Keratinocyte (primary cell): Measurements from ENCODE around the gene CD209. TPM values are rescaled to one million over a fixed set of nuclear protein-coding genes. Genes with fewer than 3 reads are reported as not detected.
"Not testable (repeated sequence)": the region's sequence is repeated elsewhere in the genome, so short reads cannot be mapped to it uniquely, and the experiment has no call there.

Experiments used
- DNase-seq: peaks from one replicate; pipeline ENCODE4 v3.0.0-alpha.2; 2011; ENCODE audit warnings: low read depth, missing footprints, low spot score
- FAIRE-seq: peaks from 2 replicates; lab custom pipeline; 2011; peaks lifted over from hg19 to GRCh38; lab: Jason Lieb, UNC
- H2AFZ ChIP-seq: 2 replicates; pipeline ENCODE4 v1.6.0; 2012; ENCODE audit warnings: low read length, control low read depth, inconsistent platforms; ENCODE audit not compliant: control insufficient read depth
- H3K27ac ChIP-seq: 2 replicates; pipeline ENCODE4 v1.5.1; 2011; ENCODE audit warnings: low read length; ENCODE audit not compliant: control insufficient read depth, insufficient read depth
- H3K27me3 ChIP-seq: 3 replicates; pipeline ENCODE4 v1.6.0; 2011; ENCODE audit warnings: low read length; ENCODE audit not compliant: control insufficient read depth, insufficient read depth; ENCODE audit errors: extremely low read depth
- H3K36me3 ChIP-seq, 2 experiments: 2 replicates in 1 of 2; 3 replicates in 1 of 2; pipeline ENCODE4 v1.5.1; 2011; ENCODE audit warnings: low read length in 2 of 2, mild to moderate bottlenecking in 1 of 2; ENCODE audit not compliant: control insufficient read depth in 2 of 2, insufficient read depth in 2 of 2; ENCODE audit errors: extremely low read depth in 1 of 2
- H3K4me1 ChIP-seq: 3 replicates; pipeline ENCODE4 v1.5.1; 2011; ENCODE audit warnings: low read length; ENCODE audit not compliant: control insufficient read depth, insufficient read depth; ENCODE audit errors: extremely low read depth
- H3K4me2 ChIP-seq: 3 replicates; pipeline ENCODE4 v1.6.0; 2011; ENCODE audit warnings: low read depth, low read length; ENCODE audit not compliant: control insufficient read depth, insufficient read depth; ENCODE audit errors: extremely low read depth
- H3K4me3 ChIP-seq, 3 experiments: fragments of 200-600 bp in 1 of 3; sonication (generic) in 1 of 3; 2 replicates in 2 of 3; 3 replicates in 1 of 3; pipeline ENCODE4 v1.5.1; 2011 to 2016; ENCODE audit warnings: low read length in 3 of 3, mild to moderate bottlenecking in 3 of 3, control low read depth in 2 of 3, inconsistent platforms in 1 of 3, low read depth in 1 of 3, mixed read lengths in 1 of 3, mixed run types in 1 of 3, moderate library complexity in 1 of 3; ENCODE audit not compliant: control insufficient read depth in 2 of 3, insufficient read depth in 2 of 3; ENCODE audit errors: extremely low read depth in 1 of 3
- H3K79me2 ChIP-seq: 2 replicates; pipeline ENCODE4 v1.6.0; 2012; ENCODE audit warnings: low read length; ENCODE audit not compliant: control insufficient read depth, insufficient read depth
- H3K9ac ChIP-seq: 3 replicates; pipeline ENCODE4 v1.6.0; 2011; ENCODE audit warnings: low read length; ENCODE audit not compliant: control insufficient read depth, insufficient read depth; ENCODE audit errors: extremely low read depth
- H3K9me1 ChIP-seq: 3 replicates; pipeline ENCODE4 v1.6.0; 2011; ENCODE audit warnings: low read length; ENCODE audit not compliant: control insufficient read depth, insufficient read depth; ENCODE audit errors: extremely low read depth
- H3K9me3 ChIP-seq: 2 replicates; pipeline ENCODE4 v1.5.1; 2012; ENCODE audit warnings: low read depth, low read length; ENCODE audit not compliant: control insufficient read depth
- H4K20me1 ChIP-seq: 3 replicates; pipeline ENCODE4 v1.6.0; 2011; ENCODE audit warnings: low read length; ENCODE audit not compliant: control insufficient read depth, insufficient read depth; ENCODE audit errors: extremely low read depth
- EZH2 ChIP-seq: IDR thresholded peaks from one replicate; pipeline ENCODE4 v1.6.1; 2012; ENCODE audit warnings: inconsistent platforms, mild to moderate bottlenecking, low read length, moderate library complexity
- dilution Hi-C: fragments of 300-500 bp; cut with MboI; formaldehyde crosslinking; loops from one replicate; pipeline ENCODE4 v1.7.0; 2020; ENCODE audit warnings: low sequenced_read_pairs; ENCODE audit not compliant: extremely low pct_ligation_motif_present
- polyA plus RNA-seq, 5 experiments: library from polyadenylated mRNA; depleted of rRNA in 3 of 5; stranded (reverse) in 3 of 5; stranded (forward) in 1 of 5; unstranded in 1 of 5; fragments of >200 nt; gene quantifications; 1 replicate in 1 of 5; 2 replicates in 3 of 5; 3 replicates in 1 of 5; pipeline versions ENCODE4 v1.2.1 to v1.2.3, GENCODE V29; 2011 to 2012; ENCODE audit warnings: missing spikeins in 2 of 5, low read depth in 1 of 5, low replicate concordance in 1 of 5
- TF ChIP-seq, protein P1 (sequence below), 3 experiments: IDR thresholded peaks in 1 of 3; conservative IDR thresholded peaks in 1 of 3; optimal IDR thresholded peaks in 1 of 3; 2 replicates in 2 of 3; 3 replicates in 1 of 3; pipeline versions ENCODE3 to v1.5.1; 2011; ENCODE audit warnings: low read length in 3 of 3, mild to moderate bottlenecking in 3 of 3, moderate library complexity in 2 of 3, control low read depth in 1 of 3, inconsistent platforms in 1 of 3; ENCODE audit not compliant: insufficient read depth in 2 of 3; ENCODE audit errors: extremely low read depth in 1 of 3

Gene CD209
- polyA plus RNA-seq, 1 donor (not counting 4 experiments of a cell fraction or from before 2014, with no cell fraction given): not detected

- H3K4me2 ChIP-seq: no peak overlapping the region
- no peaks in the 10 kb centered on the region for H3K9me1 ChIP-seq
- H3K9ac ChIP-seq: no peak overlapping the region
- DNase-seq: no peak
- H2AFZ ChIP-seq: no peak overlapping the region
- H4K20me1 ChIP-seq: no peaks in the 10 kb centered on the region
- no peak for TF ChIP-seq EZH2
- TF ChIP-seq, protein P1, sequence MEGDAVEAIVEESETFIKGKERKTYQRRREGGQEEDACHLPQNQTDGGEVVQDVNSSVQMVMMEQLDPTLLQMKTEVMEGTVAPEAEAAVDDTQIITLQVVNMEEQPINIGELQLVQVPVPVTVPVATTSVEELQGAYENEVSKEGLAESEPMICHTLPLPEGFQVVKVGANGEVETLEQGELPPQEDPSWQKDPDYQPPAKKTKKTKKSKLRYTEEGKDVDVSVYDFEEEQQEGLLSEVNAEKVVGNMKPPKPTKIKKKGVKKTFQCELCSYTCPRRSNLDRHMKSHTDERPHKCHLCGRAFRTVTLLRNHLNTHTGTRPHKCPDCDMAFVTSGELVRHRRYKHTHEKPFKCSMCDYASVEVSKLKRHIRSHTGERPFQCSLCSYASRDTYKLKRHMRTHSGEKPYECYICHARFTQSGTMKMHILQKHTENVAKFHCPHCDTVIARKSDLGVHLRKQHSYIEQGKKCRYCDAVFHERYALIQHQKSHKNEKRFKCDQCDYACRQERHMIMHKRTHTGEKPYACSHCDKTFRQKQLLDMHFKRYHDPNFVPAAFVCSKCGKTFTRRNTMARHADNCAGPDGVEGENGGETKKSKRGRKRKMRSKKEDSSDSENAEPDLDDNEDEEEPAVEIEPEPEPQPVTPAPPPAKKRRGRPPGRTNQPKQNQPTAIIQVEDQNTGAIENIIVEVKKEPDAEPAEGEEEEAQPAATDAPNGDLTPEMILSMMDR (optimal IDR thresholded peaks at IDR 0.05 in 1 of 3, IDR thresholded peaks at IDR 0.05 in 1 of 3, conservative IDR thresholded peaks at IDR 0.05 in 1 of 3; ENCODE audit: extremely low read depth in 1 of 3, insufficient read depth in 2 of 3, low read length in 3 of 3): no peak
- H3K9me3 ChIP-seq: no peaks in the 10 kb centered on the region
- dilution Hi-C loops: no loop called here
- no peak for FAIRE-seq
- no peaks in the 10 kb centered on the region for H3K79me2 ChIP-seq
- no peaks in the 10 kb centered on the region for H3K4me1 ChIP-seq
- no peaks in the 10 kb centered on the region for H3K36me3 ChIP-seq
- H3K27ac ChIP-seq: no peak overlapping the region
- H3K4me3 ChIP-seq: no peak overlapping the region
- H3K27me3 ChIP-seq: peaks cover 9% of the 10 kb centered on the region
Observed at GRCh38 chr19:7793493-7793892, 46.2 kb upstream of the CD209 start.

DNA sequence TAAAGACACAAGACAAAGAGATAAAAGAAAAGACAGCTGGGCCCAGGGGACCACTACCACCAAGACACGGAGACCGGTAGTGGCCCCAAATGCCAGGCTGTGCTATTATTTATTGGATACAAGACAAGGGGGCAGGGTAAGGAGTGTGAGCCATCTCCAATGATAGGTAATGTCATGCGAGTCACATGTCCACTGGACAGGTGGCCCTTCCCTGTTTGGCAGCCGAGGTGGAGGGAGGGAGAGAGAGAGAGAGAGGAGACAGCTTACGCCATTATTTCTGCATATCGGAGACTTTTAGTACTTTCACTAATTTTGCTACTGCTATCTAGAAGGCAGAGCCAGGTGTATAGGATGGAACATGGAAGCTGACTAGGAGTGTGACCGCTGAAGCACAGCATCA lies 45.4 kb upstream of the CD209 start:
- dilution Hi-C loops, H3K9ac ChIP-seq, H3K9me1 ChIP-seq, H3K4me3 ChIP-seq, H3K4me2 ChIP-seq, H3K36me3 ChIP-seq, H3K9me3 ChIP-seq, H3K27ac ChIP-seq, H2AFZ ChIP-seq, FAIRE-seq, H3K4me1 ChIP-seq, H3K79me2 ChIP-seq, DNase-seq, H4K20me1 ChIP-seq: not testable (repeated sequence)
- peaks cover 17% of the 10 kb centered on the region for H3K27me3 ChIP-seq

- no peak overlapping the region for H3K4me3 ChIP-seq
- no peaks in the 10 kb centered on the region for H3K79me2 ChIP-seq
- H4K20me1 ChIP-seq: no peaks in the 10 kb centered on the region
- TF ChIP-seq EZH2: no peak
- TF ChIP-seq, protein P1 (optimal IDR thresholded peaks at IDR 0.05 in 1 of 3, IDR thresholded peaks at IDR 0.05 in 1 of 3, conservative IDR thresholded peaks at IDR 0.05 in 1 of 3; ENCODE audit: extremely low read depth in 1 of 3, insufficient read depth in 2 of 3, low read length in 3 of 3): no peak
- DNase-seq (no peak), FAIRE-seq (no peak)
- no peaks in the 10 kb centered on the region for H3K9me3 ChIP-seq
- no peak overlapping the region for H3K9ac ChIP-seq
- no peaks in the 10 kb centered on the region for H3K36me3 ChIP-seq
- H2AFZ ChIP-seq: no peak overlapping the region
- no peak overlapping the region for H3K4me2 ChIP-seq
- H3K4me1 ChIP-seq: no peaks in the 10 kb centered on the region
- no peak overlapping the region for H3K27ac ChIP-seq
- H3K27me3 ChIP-seq: peaks cover 22% of the 10 kb centered on the region
- no peaks in the 10 kb centered on the region for H3K9me1 ChIP-seq
- dilution Hi-C loops: no loop called here
Observed at GRCh38 chr19:7792281-7792680, 44.9 kb upstream of the CD209 start.
